Measurements from ENCODE around the gene FASLG.

The FASLG gene

DNA sequence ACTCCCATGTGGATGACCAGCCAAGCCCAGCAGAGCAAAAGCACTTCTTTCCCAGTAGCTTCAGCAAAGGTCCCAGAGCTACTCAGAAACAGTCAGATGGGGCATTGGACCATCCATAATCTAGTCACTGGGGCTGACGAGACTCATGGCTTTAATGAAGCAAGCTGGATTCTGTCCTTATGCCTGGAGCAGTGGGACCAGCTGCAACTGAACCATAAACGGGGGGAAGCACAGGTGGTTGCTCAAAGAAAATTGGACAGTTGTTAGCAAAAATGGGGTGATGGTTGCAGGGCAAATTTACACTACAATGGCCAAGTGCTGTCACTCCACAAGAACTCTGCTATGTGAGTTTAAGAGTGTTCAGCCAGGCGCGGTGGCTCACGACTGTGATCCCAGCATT lies 17.4 kb upstream of the FASLG start:
- TF ChIP-seq, protein P1, sequence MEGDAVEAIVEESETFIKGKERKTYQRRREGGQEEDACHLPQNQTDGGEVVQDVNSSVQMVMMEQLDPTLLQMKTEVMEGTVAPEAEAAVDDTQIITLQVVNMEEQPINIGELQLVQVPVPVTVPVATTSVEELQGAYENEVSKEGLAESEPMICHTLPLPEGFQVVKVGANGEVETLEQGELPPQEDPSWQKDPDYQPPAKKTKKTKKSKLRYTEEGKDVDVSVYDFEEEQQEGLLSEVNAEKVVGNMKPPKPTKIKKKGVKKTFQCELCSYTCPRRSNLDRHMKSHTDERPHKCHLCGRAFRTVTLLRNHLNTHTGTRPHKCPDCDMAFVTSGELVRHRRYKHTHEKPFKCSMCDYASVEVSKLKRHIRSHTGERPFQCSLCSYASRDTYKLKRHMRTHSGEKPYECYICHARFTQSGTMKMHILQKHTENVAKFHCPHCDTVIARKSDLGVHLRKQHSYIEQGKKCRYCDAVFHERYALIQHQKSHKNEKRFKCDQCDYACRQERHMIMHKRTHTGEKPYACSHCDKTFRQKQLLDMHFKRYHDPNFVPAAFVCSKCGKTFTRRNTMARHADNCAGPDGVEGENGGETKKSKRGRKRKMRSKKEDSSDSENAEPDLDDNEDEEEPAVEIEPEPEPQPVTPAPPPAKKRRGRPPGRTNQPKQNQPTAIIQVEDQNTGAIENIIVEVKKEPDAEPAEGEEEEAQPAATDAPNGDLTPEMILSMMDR (conservative IDR thresholded peaks at IDR 0.05; ENCODE audit: low read depth, low read length), result no peak
- no peak overlapping the region for H3K4me3 ChIP-seq (ENCODE audit: low read depth, low read length)
- DNase-seq (ENCODE audit: low read depth), result no peak

- DNase-seq (ENCODE audit: low read depth), result no peak
- no peak overlapping the region for H3K4me3 ChIP-seq (ENCODE audit: low read depth, low read length)
- TF ChIP-seq, protein P1 (conservative IDR thresholded peaks at IDR 0.05; ENCODE audit: low read depth, low read length), result no peak
These were observed 15.9 kb upstream of the FASLG start for GRCh38 chr1:172642970-172643369.

DNA sequence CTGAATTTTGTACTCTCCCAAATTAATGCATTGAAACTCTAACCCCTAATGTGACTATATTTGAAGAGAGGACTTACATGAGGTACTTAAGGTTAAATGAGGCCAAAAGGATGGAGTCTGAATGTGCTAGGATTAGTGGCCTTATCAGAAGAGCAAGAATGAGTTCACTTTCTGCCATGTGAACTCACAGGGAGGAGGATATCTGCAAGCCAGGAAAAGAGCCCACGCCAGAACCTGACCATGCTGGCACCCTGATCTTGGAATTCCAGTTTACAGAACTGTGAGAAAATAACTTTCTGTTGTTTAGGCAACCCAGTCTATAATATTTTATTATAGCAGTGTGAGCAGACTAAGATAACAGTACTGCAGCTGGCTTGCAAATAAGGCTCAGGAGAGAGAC lies 12.2 kb upstream of the FASLG start:
- no peak for DNase-seq (ENCODE audit: low read depth)
- TF ChIP-seq, protein P1 (conservative IDR thresholded peaks at IDR 0.05; ENCODE audit: low read depth, low read length), result no peak
- H3K4me3 ChIP-seq (ENCODE audit: low read depth, low read length), result no peak overlapping the region

DNA sequence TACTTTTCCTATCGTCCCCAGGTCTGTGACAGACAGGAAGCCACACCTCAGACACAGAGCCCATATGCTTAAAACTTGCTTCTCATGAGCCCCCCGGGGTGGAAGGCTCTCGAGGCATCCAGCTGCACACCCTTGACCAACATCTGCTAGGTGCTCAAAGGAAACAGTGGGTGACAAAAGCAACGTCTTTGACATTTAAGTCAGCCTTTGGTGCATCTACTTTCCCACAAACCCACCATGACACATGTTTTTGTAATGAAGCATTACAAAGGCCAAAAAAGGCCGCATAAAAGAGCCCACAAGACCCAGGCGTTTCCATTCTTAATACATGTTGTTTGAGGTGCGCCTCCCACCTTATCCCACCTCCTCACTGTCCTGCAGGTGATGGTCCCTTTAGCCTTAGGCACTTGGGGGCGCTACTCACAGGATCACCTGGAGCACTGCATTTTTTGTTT lies 11.8 kb upstream of the FASLG start:
- no peak for DNase-seq (ENCODE audit: low read depth)
- H3K4me3 ChIP-seq (ENCODE audit: low read depth, low read length), result no peak overlapping the region
- TF ChIP-seq, protein P1 (conservative IDR thresholded peaks at IDR 0.05; ENCODE audit: low read depth, low read length), result no peak

- no peak for DNase-seq (ENCODE audit: low read depth)
- TF ChIP-seq, protein P1 (conservative IDR thresholded peaks at IDR 0.05; ENCODE audit: low read depth, low read length), result no peak
- no peak overlapping the region for H3K4me3 ChIP-seq (ENCODE audit: low read depth, low read length)
These were observed 10.9 kb upstream of the FASLG start for GRCh38 chr1:172647987-172648386.

GRCh38 chr1:172650474-172651193 lies 8.3 kb upstream of the FASLG start:
- DNase-seq (ENCODE audit: low read depth), result no peak
- H3K4me3 ChIP-seq (ENCODE audit: low read depth, low read length), result no peak overlapping the region
- TF ChIP-seq, protein P1 (conservative IDR thresholded peaks at IDR 0.05; ENCODE audit: low read depth, low read length), result no peak

Measured in choroid plexus epithelial cell (primary cell).